DND-41 (cell line): Measurements from ENCODE around the gene FNDC3B.
A peak's percentile ranks its signal among the peaks of the same experiment; 100 is the strongest.

Source experiments
- ATAC-seq: fragments of 200-7000 bp; cut with Tn5 transposase; 3 replicates; pipeline ENCODE4 v1.9.1; 2021; ENCODE audit warnings: low read depth; ENCODE audit not compliant: insufficient read depth
- DNase-seq: peaks from one replicate; pipeline ENCODE4 v3.0.0-alpha.2; 2020
- H2AFZ ChIP-seq: 2 replicates; pipeline ENCODE4 v1.6.0; 2012; ENCODE audit warnings: low read depth, low read length
- H3K27ac ChIP-seq: 2 replicates; pipeline ENCODE4 v1.5.1; 2012; ENCODE audit warnings: low read length, inconsistent platforms
- H3K27me3 ChIP-seq: fragments of 200-600 bp; sonication (generic); 2 replicates; pipeline ENCODE4 v1.6.0; 2012; ENCODE audit warnings: low read length, mild to moderate bottlenecking, inconsistent platforms; ENCODE audit not compliant: insufficient read depth, poor library complexity
- H3K36me3 ChIP-seq: 2 replicates; pipeline ENCODE4 v1.5.1; 2012; ENCODE audit warnings: low read length, inconsistent platforms; ENCODE audit not compliant: insufficient read depth
- H3K4me1 ChIP-seq: 2 replicates; pipeline ENCODE4 v1.5.1; 2012; ENCODE audit warnings: mild to moderate bottlenecking, low read length; ENCODE audit not compliant: insufficient read depth
- H3K4me2 ChIP-seq: 2 replicates; pipeline ENCODE4 v1.6.0; 2012; ENCODE audit warnings: mild to moderate bottlenecking, moderate library complexity, low read length, inconsistent platforms; ENCODE audit not compliant: insufficient read depth
- H3K4me3 ChIP-seq, 2 experiments: fragments of 200-600 bp in 1 of 2; shearing (Covaris generic) in 1 of 2; 2 replicates each; pipeline ENCODE4 v1.5.1; 2012 to 2016; ENCODE audit warnings: inconsistent platforms in 2 of 2, low read length in 2 of 2, mild to moderate bottlenecking in 2 of 2, low read depth in 1 of 2, moderate library complexity in 1 of 2
- H3K79me2 ChIP-seq: 2 replicates; pipeline ENCODE4 v1.6.0; 2012; ENCODE audit warnings: low read length, inconsistent platforms; ENCODE audit not compliant: insufficient read depth
- H3K9ac ChIP-seq: 2 replicates; pipeline ENCODE4 v1.6.0; 2012; ENCODE audit warnings: low read depth, mild to moderate bottlenecking, inconsistent platforms, low read length, moderate library complexity
- H3K9me3 ChIP-seq: 2 replicates; pipeline ENCODE4 v1.5.1; 2012; ENCODE audit warnings: low read length, moderate library complexity, mild to moderate bottlenecking, inconsistent platforms; ENCODE audit not compliant: insufficient read depth, severe bottlenecking
- H4K20me1 ChIP-seq: 2 replicates; pipeline ENCODE4 v1.6.0; 2012; ENCODE audit warnings: low read length; ENCODE audit not compliant: insufficient read depth
- CTCF ChIP-seq: IDR thresholded peaks from 2 replicates; pipeline ENCODE4 v1.5.1; 2012; ENCODE audit warnings: borderline replicate concordance, low read length, moderate library complexity, mild to moderate bottlenecking; ENCODE audit not compliant: poor library complexity, severe bottlenecking; ENCODE audit errors: extremely low read depth
- EZH2 ChIP-seq: IDR thresholded peaks from 3 replicates; pipeline ENCODE4 v1.6.1; 2012; ENCODE audit warnings: borderline replicate concordance, low read depth, mild to moderate bottlenecking, moderate library complexity, low read length, inconsistent platforms; ENCODE audit not compliant: severe bottlenecking

Gene FNDC3B

GRCh38 chr3:172410702-172411477 is 371.5 kb downstream of the FNDC3B start:
- Histone ChIP-seq H3K4me2 (no peak overlapping the region), H3K79me2 (no peaks in the 10 kb centered on the region), H3K9me3 (no peaks in the 10 kb centered on the region), H3K27me3 (no peaks in the 10 kb centered on the region), H4K20me1 (no peaks in the 10 kb centered on the region), H3K27ac (no peak overlapping the region), H3K4me1 (peaks cover 7% of the 10 kb centered on the region; the same call in 1 of the 2 replicates), H3K36me3 (no peaks in the 10 kb centered on the region), H2AFZ (no peak overlapping the region), H3K9ac (no peak overlapping the region), H3K4me3 (no peak overlapping the region)
- no peak for DNase-seq
- no peak for TF ChIP-seq CTCF
- no peak for TF ChIP-seq EZH2
- ATAC-seq: no peak

- H4K20me1 ChIP-seq: no peaks in the 10 kb centered on the region
Measured at GRCh38 chr3:172411478-172411947, 372.1 kb downstream of the FNDC3B start.

GRCh38 chr3:172415323-172415722 is 375.9 kb downstream of the FNDC3B start:
- H3K4me3 ChIP-seq: no peak overlapping the region
- no peaks in the 10 kb centered on the region for H3K27me3 ChIP-seq
- H2AFZ ChIP-seq: no peak overlapping the region
- no peaks in the 10 kb centered on the region for H3K36me3 ChIP-seq
- H3K79me2 ChIP-seq: no peaks in the 10 kb centered on the region
- no peak overlapping the region for H3K27ac ChIP-seq
- no peak overlapping the region for H3K9ac ChIP-seq
- H3K4me2 ChIP-seq: no peak overlapping the region
- H3K9me3 ChIP-seq: no peaks in the 10 kb centered on the region
- TF ChIP-seq CTCF (no peak), EZH2 (no peak)
- H3K4me1 ChIP-seq: peaks cover 7% of the 10 kb centered on the region; the same call in 1 of the 2 replicates
- DNase-seq: peak; percentile 42
- ATAC-seq: peak; percentile 84
- no peaks in the 10 kb centered on the region for H4K20me1 ChIP-seq

More at GRCh38 chr3:172411478-172411947, 372.1 kb downstream of the FNDC3B start:
- TF ChIP-seq CTCF: no peak
- no peak for TF ChIP-seq EZH2
- H2AFZ ChIP-seq: no peak overlapping the region
- H3K4me1 ChIP-seq: peaks cover 7% of the 10 kb centered on the region; the same call in 1 of the 2 replicates
- no peaks in the 10 kb centered on the region for H3K36me3 ChIP-seq
- H3K4me3 ChIP-seq: no peak overlapping the region
- no peak overlapping the region for H3K4me2 ChIP-seq
- ATAC-seq: no peak
- DNase-seq: no peak
- no peaks in the 10 kb centered on the region for H3K27me3 ChIP-seq
- no peaks in the 10 kb centered on the region for H3K79me2 ChIP-seq
- H3K27ac ChIP-seq: no peak overlapping the region
- no peak overlapping the region for H3K9ac ChIP-seq
- no peaks in the 10 kb centered on the region for H3K9me3 ChIP-seq
